Duodenal mucosa (tissue), 2 donors: Measurements from ENCODE around the gene TCIRG1.
"Not testable (repeated sequence)": the region's sequence is repeated elsewhere in the genome, so short reads cannot be mapped to it uniquely, and the experiment has no call there.

Experiments used
- H3K27ac ChIP-seq: one replicate; pipeline ENCODE4 v1.7.0; 2013; ENCODE audit warnings: low read depth, low read length
- H3K27me3 ChIP-seq, 2 donors: one replicate each; pipeline ENCODE4 v1.7.0; 2013; ENCODE audit warnings: low read length in 2 of 2, control low read depth in 1 of 2; ENCODE audit not compliant: insufficient read depth in 2 of 2, control insufficient read depth in 1 of 2
- H3K36me3 ChIP-seq, 2 donors: one replicate each; pipeline ENCODE4 v1.7.0; 2013; ENCODE audit warnings: low read length in 2 of 2, control low read depth in 1 of 2; ENCODE audit not compliant: insufficient read depth in 2 of 2, control insufficient read depth in 1 of 2
- H3K4me1 ChIP-seq, 2 donors: one replicate each; pipeline ENCODE4 v1.7.0; 2013; ENCODE audit warnings: low read length in 2 of 2, control low read depth in 1 of 2; ENCODE audit not compliant: insufficient read depth in 2 of 2, control insufficient read depth in 1 of 2
- H3K4me3 ChIP-seq, 2 donors: one replicate each; pipeline ENCODE4 v1.7.0; 2013; ENCODE audit warnings: low read length in 2 of 2, low read depth in 1 of 2
- H3K9ac ChIP-seq, 2 donors: one replicate each; pipeline ENCODE4 v1.7.0; 2013; ENCODE audit warnings: low read length in 2 of 2, low read depth in 1 of 2
- H3K9me3 ChIP-seq, 2 donors: one replicate each; pipeline ENCODE4 v1.7.0; 2013; ENCODE audit warnings: low read length in 2 of 2, control low read depth in 1 of 2; ENCODE audit not compliant: control insufficient read depth in 1 of 2

Gene TCIRG1

DNA sequence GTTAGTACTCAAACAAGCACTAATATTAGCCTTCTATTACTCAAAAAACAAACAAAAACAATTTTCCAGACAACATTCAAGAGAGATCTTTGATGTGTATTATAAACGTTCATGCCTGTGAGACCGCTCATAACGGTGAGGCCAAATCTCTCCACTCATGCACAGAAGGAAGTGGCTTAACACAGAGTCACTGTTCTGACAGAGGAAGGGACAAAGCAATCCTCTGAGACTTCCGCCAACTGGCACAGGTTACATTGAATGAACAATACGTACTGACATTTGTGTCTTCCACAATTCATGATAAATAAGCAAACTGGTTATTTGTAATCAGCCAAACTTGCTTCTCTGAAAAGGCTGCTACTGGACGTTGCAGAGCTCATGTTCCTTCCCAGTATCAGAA lies 51.9 kb downstream of the TCIRG1 start:
- peak overlapping the region; percentile 45 for H3K27ac ChIP-seq
- H3K9me3 ChIP-seq = no peaks in the 10 kb centered on the region
- peak overlapping the region in 1 of 2 donors; percentile 36 for H3K9ac ChIP-seq

DNA sequence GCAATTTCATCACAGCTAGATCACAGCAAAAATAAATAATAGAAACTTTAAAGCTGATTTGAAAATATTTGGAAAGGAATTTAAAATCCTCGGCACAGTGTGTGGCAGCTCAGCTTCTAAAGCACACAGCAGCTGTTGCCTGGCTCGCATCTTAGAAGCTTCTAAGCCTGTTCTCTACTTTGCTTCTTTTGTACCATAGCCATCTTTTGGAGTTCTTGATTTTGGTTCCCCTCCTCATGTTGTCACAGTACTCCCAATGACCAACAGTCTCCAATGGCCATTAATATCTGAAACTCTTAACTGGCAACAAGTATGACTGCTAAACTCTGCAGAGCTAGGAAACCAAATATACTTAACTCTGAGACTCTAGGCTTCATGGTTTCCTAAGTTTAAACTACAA lies 53.6 kb downstream of the TCIRG1 start:
- Histone ChIP-seq H3K9me3 (no peaks in the 10 kb centered on the region), H3K36me3 (peaks cover 0 to 9% of the 10 kb centered on the region in 2 donors), H3K4me1 (peaks cover 29 to 41% of the 10 kb centered on the region in 2 donors), H3K9ac (no peak overlapping the region), H3K27me3 (no peaks in the 10 kb centered on the region), H3K4me3 (no peak overlapping the region), H3K27ac (no peak overlapping the region)

More for the DNA sequence above, 51.9 kb downstream of the TCIRG1 start:
- peaks cover 29 to 41% of the 10 kb centered on the region in 2 donors for H3K4me1 ChIP-seq
- H3K4me3 ChIP-seq = peak overlapping the region; percentile 4 to 37
- H3K36me3 ChIP-seq = peaks cover 0 to 9% of the 10 kb centered on the region in 2 donors
- H3K27me3 ChIP-seq = no peaks in the 10 kb centered on the region

DNA sequence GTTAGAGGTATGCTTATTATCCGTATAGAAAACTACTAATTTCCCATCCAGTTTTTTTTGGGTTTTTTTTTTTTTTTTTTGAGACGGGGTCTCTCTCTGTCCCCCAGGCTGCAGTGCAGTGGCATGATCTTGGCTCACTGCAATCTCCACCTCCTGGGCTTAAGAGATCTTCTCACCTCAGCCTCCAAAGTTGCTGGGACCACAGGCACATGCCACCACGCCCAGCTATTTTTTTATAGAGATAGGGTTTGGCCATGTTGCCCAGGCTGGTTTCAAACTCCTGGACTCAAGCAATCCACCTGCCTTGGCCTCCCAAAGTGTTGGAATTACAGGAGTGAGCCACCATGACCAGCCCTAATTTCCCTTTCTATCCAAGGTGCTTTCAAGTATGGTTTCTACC lies 54.1 kb downstream of the TCIRG1 start:
- not testable (repeated sequence) for H3K36me3 ChIP-seq, H3K27ac ChIP-seq

DNA sequence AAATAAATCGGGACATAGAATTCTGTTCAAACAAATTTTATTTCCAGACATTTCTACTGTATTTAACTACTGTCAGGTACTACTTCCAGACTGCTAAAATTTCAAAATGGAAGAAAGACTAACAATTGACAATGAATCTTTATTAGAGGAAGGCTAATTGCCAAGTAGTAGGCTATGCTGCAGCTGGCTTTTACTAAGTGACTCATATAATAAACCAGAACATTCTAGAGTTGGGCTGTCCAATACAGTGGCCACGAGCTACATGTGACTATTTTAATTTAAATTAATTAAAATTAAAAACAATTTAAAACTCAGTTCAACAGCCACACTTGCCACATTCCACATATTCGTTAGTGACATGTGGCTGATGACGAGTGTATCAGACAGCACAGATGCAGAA lies 54.7 kb downstream of the TCIRG1 start:
- Histone ChIP-seq H3K27ac (no peak overlapping the region), H3K9me3 (no peaks in the 10 kb centered on the region), H3K4me3 (no peak overlapping the region)

More for the DNA sequence above, 54.1 kb downstream of the TCIRG1 start:
- peaks cover 33 to 45% of the 10 kb centered on the region in 2 donors for H3K4me1 ChIP-seq
- H3K9ac ChIP-seq, H3K4me3 ChIP-seq, H3K9me3 ChIP-seq, H3K27me3 ChIP-seq: not testable (repeated sequence)

DNA sequence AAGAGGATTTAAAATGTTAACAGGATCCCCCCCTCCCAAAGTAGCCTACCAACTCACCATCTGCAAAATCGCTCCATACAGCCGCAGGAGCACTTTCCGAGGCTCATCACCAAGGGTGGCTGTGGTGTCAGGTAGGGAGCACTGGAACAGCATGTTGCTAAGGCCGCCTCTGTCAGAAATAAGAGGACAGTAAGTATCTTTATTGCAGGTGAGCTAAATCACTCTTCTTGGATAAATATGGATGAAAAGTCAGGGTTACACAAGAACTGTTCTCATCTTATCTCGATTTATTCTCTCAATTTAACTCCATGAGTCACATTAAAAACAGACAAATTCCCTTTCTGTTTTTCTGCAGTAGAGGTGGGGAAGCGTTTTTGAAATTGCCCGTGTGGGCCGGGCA lies 58.1 kb downstream of the TCIRG1 start:
- no peaks in the 10 kb centered on the region for H3K9me3 ChIP-seq
- no peak overlapping the region for H3K4me3 ChIP-seq
- H3K27me3 ChIP-seq = no peaks in the 10 kb centered on the region
- H3K27ac ChIP-seq = no peak overlapping the region
- H3K9ac ChIP-seq = no peak overlapping the region
- peaks cover 0 to 9% of the 10 kb centered on the region in 2 donors for H3K36me3 ChIP-seq
- H3K4me1 ChIP-seq = peaks cover 15 to 33% of the 10 kb centered on the region in 2 donors

More for the DNA sequence above, 54.7 kb downstream of the TCIRG1 start:
- H3K36me3 ChIP-seq = peaks cover 0 to 9% of the 10 kb centered on the region in 2 donors
- H3K9ac ChIP-seq = no peak overlapping the region
- H3K27me3 ChIP-seq = no peaks in the 10 kb centered on the region
- H3K4me1 ChIP-seq = peaks cover 33 to 45% of the 10 kb centered on the region in 2 donors

DNA sequence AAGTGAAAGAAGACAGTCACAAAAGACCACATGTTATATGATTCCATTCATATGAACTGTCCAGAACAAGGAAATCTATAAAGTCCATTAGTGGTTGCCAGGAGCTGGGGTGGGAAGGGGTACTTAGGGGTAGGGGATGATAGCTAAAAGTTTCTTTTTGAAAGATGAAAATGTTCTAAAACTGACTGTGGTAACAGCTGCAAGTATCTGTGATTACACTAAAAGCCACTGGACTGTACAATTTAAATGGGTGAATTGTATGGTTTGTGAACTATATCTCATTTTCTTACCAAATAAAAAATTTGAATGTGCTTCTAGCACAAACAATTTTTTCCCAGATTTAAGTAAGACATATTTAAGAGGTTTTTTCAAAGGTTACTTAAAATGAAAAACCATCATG lies 60.2 kb downstream of the TCIRG1 start:
- peak overlapping the region in 1 of 2 donors; percentile 44 for H3K4me3 ChIP-seq

DNA sequence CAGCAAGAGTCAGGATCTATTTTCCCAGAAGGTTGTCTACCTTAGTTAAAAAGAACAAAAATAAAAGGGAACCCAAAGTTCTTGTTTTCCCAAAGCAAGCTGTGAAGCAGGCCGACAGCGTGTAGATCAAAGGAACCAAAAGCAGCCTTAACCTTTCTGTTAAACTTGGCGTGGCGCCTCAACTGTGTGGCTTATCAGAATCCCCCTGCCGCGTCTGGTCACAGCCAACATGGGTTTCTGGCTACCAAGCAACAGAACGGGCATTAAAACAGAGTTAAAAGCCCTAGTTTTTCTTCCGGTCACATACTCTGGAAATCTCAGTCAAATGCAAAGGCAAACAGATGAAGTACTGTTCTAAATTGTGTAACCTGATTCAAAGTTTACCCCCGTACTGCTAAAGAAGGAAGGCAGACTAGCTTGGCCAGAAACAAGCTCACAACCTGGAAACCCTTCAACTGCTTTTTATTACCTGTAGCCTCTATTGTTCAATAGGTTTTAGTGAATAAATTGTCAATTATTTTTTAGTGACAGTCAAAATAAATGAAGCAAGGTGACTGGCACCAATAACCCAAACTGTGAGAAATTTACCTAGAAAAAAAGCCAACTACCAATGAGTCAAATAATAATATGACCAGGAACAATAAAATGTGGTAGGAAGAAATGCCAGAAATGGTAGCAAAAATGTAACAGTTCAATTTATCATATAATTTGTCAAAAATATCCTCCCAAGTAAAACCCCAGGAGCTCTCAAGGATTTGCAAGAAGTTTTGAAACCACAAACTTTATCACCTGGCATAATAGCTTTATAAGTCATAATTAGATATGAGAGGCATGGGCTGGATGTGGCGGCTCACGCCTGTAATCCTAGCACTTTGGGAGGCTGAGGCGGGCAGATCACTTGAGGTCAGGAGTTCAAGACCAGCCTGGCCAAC lies 60.9 kb downstream of the TCIRG1 start:
- Histone ChIP-seq H3K27ac (no peak overlapping the region), H3K4me3 (peak overlapping the region; percentile 33 to 44)

More for the DNA sequence above, 60.2 kb downstream of the TCIRG1 start:
- Histone ChIP-seq H3K27ac (no peak overlapping the region), H3K9ac (peak overlapping the region; percentile 2 to 35), H3K9me3 (no peaks in the 10 kb centered on the region), H3K27me3 (no peaks in the 10 kb centered on the region), H3K36me3 (peaks cover 0 to 7% of the 10 kb centered on the region in 2 donors), H3K4me1 (peaks cover 12 to 20% of the 10 kb centered on the region in 2 donors)

More for the DNA sequence above, 60.9 kb downstream of the TCIRG1 start:
- Histone ChIP-seq H3K36me3 (no peaks in the 10 kb centered on the region), H3K9me3 (no peaks in the 10 kb centered on the region), H3K27me3 (no peaks in the 10 kb centered on the region), H3K4me1 (peaks cover 12 to 20% of the 10 kb centered on the region in 2 donors), H3K9ac (peak overlapping the region; percentile 35 to 57)
